Stomach (tissue), 9 donors: ENCODE results near the gene HEATR1. TPM values are rescaled to one million over a fixed set of nuclear protein-coding genes. Genes with fewer than 3 reads are reported as not detected.

ENCODE experiments used
- DNase-seq, 2 donors: peaks; one replicate each; pipeline versions ENCODE4 v3.0.0 to v3.0.0-alpha.2; 2013 to 2019
- H3K27ac ChIP-seq, 5 donors: fragments of 200-600 bp in 4 of 5; sonication (generic) in 4 of 5; one replicate each; pipeline ENCODE4 v1.5.1; 2013 to 2019; ENCODE audit warnings: mild to moderate bottlenecking in 1 of 5, moderate library complexity in 1 of 5
- H3K27me3 ChIP-seq, 3 donors: fragments of 200-600 bp; sonication (generic); one replicate each; pipeline ENCODE4 v1.5.1; 2017 to 2019; ENCODE audit warnings: mixed run types in 1 of 3
- H3K36me3 ChIP-seq, 4 donors: fragments of 200-600 bp; sonication (generic); 1 replicate in 3 of 4; 2 replicates in 1 of 4; pipeline ENCODE4 v1.5.1; 2016 to 2019
- H3K4me1 ChIP-seq, 4 donors: fragments of 200-600 bp; sonication (generic); one replicate each; pipeline ENCODE4 v1.5.1; 2016 to 2019
- H3K4me3 ChIP-seq, 4 donors: fragments of 200-600 bp; sonication (generic) in 3 of 4; one replicate each; pipeline ENCODE4 v1.5.1; 2016 to 2019; ENCODE audit warnings: mild to moderate bottlenecking in 1 of 4
- H3K9me3 ChIP-seq, 4 donors: fragments of 200-600 bp; sonication (generic); one replicate each; pipeline ENCODE4 v1.5.1; 2016 to 2019
- CTCF ChIP-seq, 7 experiments: fragments of 450-650 bp in 4 of 7; fragments of 200-600 bp in 3 of 7; sonication (generic) in 3 of 7; IDR thresholded peaks; one replicate each; pipeline ENCODE4 v1.5.1; 2016 to 2019; ENCODE audit warnings: antibody characterized with exemption in 7 of 7, control low read depth in 2 of 7, mild to moderate bottlenecking in 1 of 7
- EP300 ChIP-seq: sonication (generic); formaldehyde crosslinking; IDR thresholded peaks from one replicate; pipeline ENCODE4 v1.6.1; 2017; ENCODE audit warnings: antibody characterized with exemption
- POLR2A ChIP-seq, 4 donors: fragments of 450-650 bp; IDR thresholded peaks; one replicate each; pipeline ENCODE4 v1.6.1; 2016; ENCODE audit warnings: antibody characterized with exemption in 4 of 4, control low read depth in 2 of 4, mild to moderate bottlenecking in 1 of 4, moderate library complexity in 1 of 4
- POLR2AphosphoS5 ChIP-seq, 3 donors: sonication (generic); formaldehyde crosslinking; IDR thresholded peaks; one replicate each; pipeline ENCODE4 v1.6.1; 2016; ENCODE audit warnings: antibody characterized with exemption in 3 of 3
- WGBS, 5 donors: extraction: QIAGEN DNeasy Blood & Tissue Kit in 3 of 5; methylation state at CpG; one replicate each; pipeline versions ENCODE4 v1.1.5 to v1.1.7; 2013 to 2018; 5-methylcytosine and 5-hydroxymethylcytosine counted together
- intact Hi-C: fragments of 100-400 bp; cut with DNase I; formaldehyde crosslinking; loops from one replicate; pipeline ENCODE4 v1.15.1; 2023; ENCODE audit warnings: low total_unique reads
- polyA plus RNA-seq, 3 donors: library from polyadenylated mRNA; stranded (reverse); fragments of 200-250 nt; gene quantifications; one replicate each; pipeline ENCODE4 v1.2.3, GENCODE V29; 2013
- total RNA-seq, 5 donors: library from RNA; depleted of rRNA; stranded (reverse); fragments of >200 nt; gene quantifications; one replicate each; pipeline versions ENCODE4 v1.1.0 to v1.2.3, GENCODE V29; 2014 to 2016
- donor health status: healthy with polysubstance abuse.
- donor health status: Bipolar disorder and iron deficiency.
- donor health status: healthy.

The HEATR1 gene
- total and polyA plus RNA-seq, 8 donors, result 2.4 to 51.8 (median 12.1) TPM

GRCh38 chr1:236543065-236543669 lies 61.1 kb downstream of the HEATR1 start:
- Histone ChIP-seq H3K4me3 (no peak overlapping the region), H3K4me1 (no peaks in the 10 kb centered on the region), H3K27ac (no peak overlapping the region), H3K36me3 (peaks cover 56 to 100% (median 99%) of the 10 kb centered on the region in 4 donors), H3K27me3 (no peaks in the 10 kb centered on the region), H3K9me3 (no peaks in the 10 kb centered on the region)
- DNase-seq, result no peak
- TF ChIP-seq POLR2A (IDR thresholded peaks at IDR 0.05), result no peak
- no peak for TF ChIP-seq CTCF (IDR thresholded peaks at IDR 0.05)
- no peak for TF ChIP-seq POLR2AphosphoS5 (IDR thresholded peaks at IDR 0.05)
- no peak for TF ChIP-seq EP300
- 79 to 87% (median 85%) methylated on average over 16 of the region's 16 CpGs for WGBS, 5 donors
- intact Hi-C loops, result no loop called here

- Histone ChIP-seq H3K27me3 (no peaks in the 10 kb centered on the region), H3K9me3 (no peaks in the 10 kb centered on the region), H3K27ac (no peak overlapping the region), H3K36me3 (peaks cover 42 to 99% (median 96%) of the 10 kb centered on the region in 4 donors), H3K4me1 (no peaks in the 10 kb centered on the region), H3K4me3 (no peak overlapping the region)
- DNase-seq, result no peak
- 91 to 95% (median 95%) methylated on average over 4 of the region's 4 CpGs for WGBS, 5 donors
- intact Hi-C loops, result no loop called here
- TF ChIP-seq POLR2AphosphoS5 (IDR thresholded peaks at IDR 0.05), result no peak
- TF ChIP-seq POLR2A (IDR thresholded peaks at IDR 0.05), result no peak
- no peak for TF ChIP-seq EP300
- TF ChIP-seq CTCF (IDR thresholded peaks at IDR 0.05), result no peak
Observed at GRCh38 chr1:236541710-236542109, 62.6 kb downstream of the HEATR1 start.

GRCh38 chr1:236540813-236541465 lies 63.4 kb downstream of the HEATR1 start:
- TF ChIP-seq EP300 (no peak), POLR2A (IDR thresholded peaks at IDR 0.05) (no peak), CTCF (IDR thresholded peaks at IDR 0.05) (no peak), POLR2AphosphoS5 (IDR thresholded peaks at IDR 0.05) (no peak)
- H3K9me3 ChIP-seq, result no peaks in the 10 kb centered on the region
- H3K27ac ChIP-seq, result no peak overlapping the region
- no peak overlapping the region for H3K4me3 ChIP-seq
- no peaks in the 10 kb centered on the region for H3K27me3 ChIP-seq
- no peaks in the 10 kb centered on the region for H3K4me1 ChIP-seq
- intact Hi-C loops, result no loop called here
- peaks cover 44 to 99% (median 96%) of the 10 kb centered on the region in 4 donors for H3K36me3 ChIP-seq
- 68 to 82% (median 68%) methylated on average over 4 of the region's 4 CpGs for WGBS, 5 donors
- no peak for DNase-seq

- Histone ChIP-seq H3K27ac (no peak overlapping the region), H3K9me3 (no peaks in the 10 kb centered on the region), H3K4me3 (no peak overlapping the region), H3K27me3 (no peaks in the 10 kb centered on the region), H3K36me3 (peaks cover 14 to 86% (median 73%) of the 10 kb centered on the region in 4 donors), H3K4me1 (peaks cover 5 to 16% (median 10%) of the 10 kb centered on the region in 4 donors)
- DNase-seq, result no peak
- TF ChIP-seq CTCF (IDR thresholded peaks at IDR 0.05) (no peak), EP300 (no peak), POLR2A (IDR thresholded peaks at IDR 0.05) (no peak), POLR2AphosphoS5 (IDR thresholded peaks at IDR 0.05) (no peak)
- intact Hi-C loops, result no loop called here
- WGBS, 5 donors, result 63 to 76% (median 73%) methylated on average over 5 of the region's 5 CpGs
Observed at GRCh38 chr1:236536540-236536939, 67.8 kb downstream of the HEATR1 start.
